Posterior vena cava (tissue), 2 donors: Measurements from ENCODE around the gene RAB40C. TPM values are rescaled to one million over a fixed set of nuclear protein-coding genes. Genes with fewer than 3 reads are reported as not detected.

Experiments used
- microRNA-seq, 2 donors: library from miRNA; unstranded; fragments of <30 nt; microRNA quantifications; one replicate each; pipeline ENCODE4 v1.2.0, GENCODE V29; 2020 to 2021; ENCODE audit warnings: borderline microRNAs expressed in 2 of 2
- total RNA-seq, 2 donors: library from RNA; stranded (reverse); fragmentation: NEBNext Ultra II Directional; extraction: Animal tissue kit (Norgen Biotek cat#: 25700); gene quantifications; one replicate each; pipeline ENCODE4 v1.2.1, GENCODE V29; 2021
- donor health status: DM: yes; HTN: yes; CAD: no.
- donor health status: DM: yes; HTN: yes; CAD: no.

Gene RAB40C
- total RNA-seq, 2 donors from 2014 or later: 13.0 to 13.6 TPM

Small RNAs within 50 kb of the gene (microRNA-seq; reads per million reads assigned to microRNA genes)
- gene MIR3176: 0.32 to 0.78 reads per million in 2 donors

Other genes starting within 250 kb of the RAB40C start
- 10 to 100 TPM; 13.4 to 19.0 TPM for gene AXIN1, start 237.3 kb upstream of the RAB40C start, total RNA-seq
- gene MRPL28, start 219.5 kb upstream of the RAB40C start, total RNA-seq: 10 to 100 TPM; 35.7 to 36.0 TPM
- 10 to 100 TPM; 24.7 to 28.9 TPM for gene PGAP6, start 208.1 kb upstream of the RAB40C start, total RNA-seq
- 100 to 1,000 TPM in 1 of 2 donors, 10 to 100 TPM in 1; 70.7 to 108 TPM for gene NME4, start 192.9 kb upstream of the RAB40C start, total RNA-seq
- gene DECR2, start 188.2 kb upstream of the RAB40C start, total RNA-seq: 10 to 100 TPM; 11.2 to 12.9 TPM
- 10 to 100 TPM; 40.1 to 45.2 TPM for gene RAB11FIP3, start 164.4 kb upstream of the RAB40C start, total RNA-seq
- gene CAPN15, start 62.4 kb upstream of the RAB40C start, total RNA-seq: 10 to 100 TPM; 23.3 to 26.6 TPM
- not detected for gene PRR35, start 29.7 kb upstream of the RAB40C start, total RNA-seq
- gene NHLRC4, start 23.1 kb upstream of the RAB40C start, total RNA-seq: under 1 TPM; 0.38 to 0.65 TPM
- 10 to 100 TPM; 22.1 to 25.4 TPM for gene PIGQ, start 20.1 kb upstream of the RAB40C start, total RNA-seq
- under 1 TPM; 0.14 TPM for gene WFIKKN1, start 40.9 kb downstream of the RAB40C start, total RNA-seq
- 10 to 100 TPM; 43.3 to 63.2 TPM for gene METTL26, start 46.2 kb downstream of the RAB40C start, total RNA-seq
- gene MCRIP2, start 51.8 kb downstream of the RAB40C start, total RNA-seq: 10 to 100 TPM; 19.0 to 21.5 TPM
- 10 to 100 TPM; 13.4 to 14.9 TPM for gene WDR90, start 59.3 kb downstream of the RAB40C start, total RNA-seq
- 10 to 100 TPM; 57.5 to 65.1 TPM for gene RHOT2, start 78.1 kb downstream of the RAB40C start, total RNA-seq
- under 1 TPM; 0.71 to 0.79 TPM for gene RHBDL1, start 85.6 kb downstream of the RAB40C start, total RNA-seq
- 10 to 100 TPM; 73.3 to 79.7 TPM for gene STUB1, start 90.3 kb downstream of the RAB40C start, total RNA-seq
- 10 to 100 TPM; 49.8 to 58.9 TPM for gene JMJD8, start 94.3 kb downstream of the RAB40C start, total RNA-seq
- 1 to 10 TPM; 7.4 to 7.5 TPM for gene WDR24, start 100.3 kb downstream of the RAB40C start, total RNA-seq
- gene FBXL16, start 115.7 kb downstream of the RAB40C start, total RNA-seq: not detected
- gene METRN, start 125.1 kb downstream of the RAB40C start, total RNA-seq: 10 to 100 TPM; 21.6 to 24.9 TPM
- 10 to 100 TPM; 20.0 to 25.5 TPM for gene ANTKMT, start 131.1 kb downstream of the RAB40C start, total RNA-seq
- gene CCDC78, start 136.4 kb downstream of the RAB40C start, total RNA-seq: 1 to 10 TPM in 1 of 2 donors, under 1 TPM in 1; 0.52 to 1.0 TPM
- 1 to 10 TPM; 3.6 to 4.1 TPM for gene HAGHL, start 137.0 kb downstream of the RAB40C start, total RNA-seq
- 10 to 100 TPM; 18.2 to 18.6 TPM for gene CIAO3, start 150.9 kb downstream of the RAB40C start, total RNA-seq
- under 1 TPM; 0.29 to 0.37 TPM for gene MSLN, start 170.7 kb downstream of the RAB40C start, total RNA-seq
- 10 to 100 TPM in 1 of 2 donors, 1 to 10 TPM in 1; 8.8 to 11.4 TPM for gene RPUSD1, start 198.3 kb downstream of the RAB40C start, total RNA-seq
- 1 to 10 TPM; 7.7 TPM for gene CHTF18, start 198.6 kb downstream of the RAB40C start, total RNA-seq
- not detected for gene GNG13, start 210.7 kb downstream of the RAB40C start, total RNA-seq